Loucy (cell line): ENCODE measurements around the gene LRIG3.

Experiments used
- H2AFZ ChIP-seq: fragments of 200-600 bp; sonication (generic); 2 replicates; pipeline ENCODE4 v1.6.0; 2016; ENCODE audit warnings: antibody characterized with exemption, mild to moderate bottlenecking, low read length, moderate library complexity
- H3F3A ChIP-seq: fragments of 200-600 bp; 2 replicates; pipeline ENCODE4 v1.6.0; 2016; ENCODE audit warnings: antibody characterized with exemption, low read depth, mild to moderate bottlenecking
- H3K27me3 ChIP-seq: fragments of 200-600 bp; sonication (generic); 2 replicates; pipeline ENCODE4 v1.6.1; 2014; ENCODE audit warnings: low read length, mild to moderate bottlenecking; ENCODE audit not compliant: insufficient read depth, poor library complexity, severe bottlenecking
- H3K36me3 ChIP-seq: fragments of 200-600 bp; sonication (generic); 2 replicates; pipeline ENCODE4 v1.6.1; 2016; ENCODE audit warnings: low read length; ENCODE audit not compliant: insufficient read depth
- H3K4me1 ChIP-seq: fragments of 200-600 bp; sonication (generic); 2 replicates; pipeline ENCODE4 v1.5.1; 2014; ENCODE audit warnings: low read length, mild to moderate bottlenecking; ENCODE audit not compliant: insufficient read depth, poor library complexity, severe bottlenecking
- H3K4me2 ChIP-seq: fragments of 200-600 bp; sonication (generic); 2 replicates; pipeline ENCODE4 v1.6.0; 2014; ENCODE audit warnings: antibody characterized with exemption, low read length, low read depth, mild to moderate bottlenecking; ENCODE audit not compliant: poor library complexity, severe bottlenecking
- H3K4me3 ChIP-seq: fragments of 200-600 bp; sonication (generic); 2 replicates; pipeline ENCODE4 v1.5.1; 2014; ENCODE audit warnings: low read length, mild to moderate bottlenecking, mixed read lengths; ENCODE audit not compliant: poor library complexity, severe bottlenecking
- H3K79me2 ChIP-seq: fragments of 200-600 bp; sonication (generic); 2 replicates; pipeline ENCODE4 v1.6.1; 2014; ENCODE audit warnings: low read length; ENCODE audit not compliant: insufficient read depth
- H3K9ac ChIP-seq: fragments of 200-600 bp; sonication (generic); 2 replicates; pipeline ENCODE4 v1.6.0; 2014; ENCODE audit warnings: mild to moderate bottlenecking, low read depth, low read length, moderate library complexity; ENCODE audit not compliant: poor library complexity, severe bottlenecking
- H3K9me2 ChIP-seq: fragments of 200-600 bp; sonication (generic); replicated peaks from 2 replicates; pipeline ENCODE4 v1.6.1; 2016; ENCODE audit warnings: low read depth, low read length, mixed read lengths
- H3K9me3 ChIP-seq: fragments of 200-600 bp; sonication (generic); 2 replicates; pipeline ENCODE4 v1.6.1; 2014; ENCODE audit warnings: mild to moderate bottlenecking, antibody characterized with exemption, low read length, low read depth; ENCODE audit not compliant: insufficient read depth
- H4K20me1 ChIP-seq: fragments of 200-600 bp; sonication (generic); 2 replicates; pipeline ENCODE4 v1.6.0; 2014; ENCODE audit warnings: antibody characterized with exemption, low read length, mild to moderate bottlenecking; ENCODE audit not compliant: insufficient read depth, poor library complexity, severe bottlenecking
- CTCF ChIP-seq: fragments of 200-600 bp; sonication (generic); conservative IDR thresholded peaks from 2 replicates; pipeline ENCODE4 v1.5.1; 2014; ENCODE audit warnings: mild to moderate bottlenecking, antibody characterized with exemption, low read length
- EZH2phosphoT487 ChIP-seq: fragments of 200-600 bp; IDR thresholded peaks from 2 replicates; pipeline ENCODE4 v1.6.1; 2018; ENCODE audit warnings: antibody characterized with exemption, mild to moderate bottlenecking, moderate library complexity, borderline replicate concordance

Gene LRIG3

GRCh38 chr12:58961906-58962305 lies 41.6 kb upstream of the LRIG3 start:
- no peaks in the 10 kb centered on the region for H3K36me3 ChIP-seq
- no peaks in the 10 kb centered on the region; the same call in 1 of the 2 replicates for H3F3A ChIP-seq
- no peak overlapping the region for H3K4me3 ChIP-seq
- H3K27me3 ChIP-seq: no peaks in the 10 kb centered on the region
- H3K9me3 ChIP-seq: no peaks in the 10 kb centered on the region
- no peaks in the 10 kb centered on the region for H3K4me1 ChIP-seq
- no peak overlapping the region for H3K9ac ChIP-seq
- H4K20me1 ChIP-seq: no peaks in the 10 kb centered on the region
- no peak overlapping the region for H3K4me2 ChIP-seq
- H3K79me2 ChIP-seq: no peaks in the 10 kb centered on the region
- H3K9me2 ChIP-seq: no peaks in the 10 kb centered on the region
- H2AFZ ChIP-seq: no peak overlapping the region
- TF ChIP-seq CTCF (no peak), EZH2phosphoT487 (no peak)

- H3K9me3 ChIP-seq: no peaks in the 10 kb centered on the region
- H3K9ac ChIP-seq: no peak overlapping the region
- no peaks in the 10 kb centered on the region for H3K79me2 ChIP-seq
- H2AFZ ChIP-seq: no peak overlapping the region
- H3F3A ChIP-seq: no peaks in the 10 kb centered on the region; the same call in 1 of the 2 replicates
- H3K4me1 ChIP-seq: no peaks in the 10 kb centered on the region
- H3K36me3 ChIP-seq: no peaks in the 10 kb centered on the region
- no peaks in the 10 kb centered on the region for H3K27me3 ChIP-seq
- TF ChIP-seq EZH2phosphoT487 (no peak), CTCF (no peak)
- no peaks in the 10 kb centered on the region for H4K20me1 ChIP-seq
- H3K9me2 ChIP-seq: no peaks in the 10 kb centered on the region
- H3K4me2 ChIP-seq: no peak overlapping the region
- H3K4me3 ChIP-seq: no peak overlapping the region
Observed at GRCh38 chr12:58961166-58961565, 40.9 kb upstream of the LRIG3 start.

GRCh38 chr12:58959639-58960300 lies 39.5 kb upstream of the LRIG3 start:
- H3K27me3 ChIP-seq: no peaks in the 10 kb centered on the region
- no peaks in the 10 kb centered on the region for H3K9me3 ChIP-seq
- H3K4me3 ChIP-seq: no peak overlapping the region
- no peaks in the 10 kb centered on the region for H3K79me2 ChIP-seq
- no peaks in the 10 kb centered on the region; the same call in 1 of the 2 replicates for H3F3A ChIP-seq
- no peaks in the 10 kb centered on the region for H3K36me3 ChIP-seq
- H3K9ac ChIP-seq: no peak overlapping the region
- H3K4me1 ChIP-seq: no peaks in the 10 kb centered on the region
- H2AFZ ChIP-seq: no peak overlapping the region
- H3K9me2 ChIP-seq: no peaks in the 10 kb centered on the region
- TF ChIP-seq CTCF (no peak), EZH2phosphoT487 (no peak)
- no peaks in the 10 kb centered on the region for H4K20me1 ChIP-seq
- H3K4me2 ChIP-seq: no peak overlapping the region
